ENCODE data around the gene HNRNPUL1. TPM values are rescaled to one million over a fixed set of nuclear protein-coding genes. Genes with fewer than 3 reads are reported as not detected.
A peak's percentile ranks its signal among the peaks of the same experiment; 100 is the strongest.

The HNRNPUL1 gene
- total RNA-seq, 1 donor from 2014 or later, result 132 TPM

DNA sequence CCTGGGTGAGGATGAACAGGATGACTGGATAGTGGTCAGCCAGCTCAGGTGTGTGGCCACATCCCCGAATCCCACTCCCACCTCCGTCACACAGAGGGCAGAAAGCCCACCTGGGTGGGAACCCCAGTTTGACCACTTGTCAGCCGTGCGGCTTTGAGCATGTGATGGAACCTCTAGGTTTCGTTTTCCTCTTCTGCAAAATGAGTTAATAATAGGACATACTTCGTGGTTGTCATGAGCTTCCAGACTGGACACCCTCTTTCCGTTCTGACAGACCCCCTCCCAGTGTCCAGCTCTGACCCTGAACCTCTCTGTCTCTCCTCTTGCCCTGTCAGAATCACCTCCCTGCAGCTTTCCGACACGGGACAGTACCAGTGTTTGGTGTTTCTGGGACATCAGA lies 43.4 kb upstream of the HNRNPUL1 start:
- no peak for DNase-seq (ENCODE audit: low read depth)
- H3K27me3 ChIP-seq (ENCODE audit: control insufficient read depth, insufficient read depth, low read length), result no peaks in the 10 kb centered on the region
- TF ChIP-seq, protein P1, sequence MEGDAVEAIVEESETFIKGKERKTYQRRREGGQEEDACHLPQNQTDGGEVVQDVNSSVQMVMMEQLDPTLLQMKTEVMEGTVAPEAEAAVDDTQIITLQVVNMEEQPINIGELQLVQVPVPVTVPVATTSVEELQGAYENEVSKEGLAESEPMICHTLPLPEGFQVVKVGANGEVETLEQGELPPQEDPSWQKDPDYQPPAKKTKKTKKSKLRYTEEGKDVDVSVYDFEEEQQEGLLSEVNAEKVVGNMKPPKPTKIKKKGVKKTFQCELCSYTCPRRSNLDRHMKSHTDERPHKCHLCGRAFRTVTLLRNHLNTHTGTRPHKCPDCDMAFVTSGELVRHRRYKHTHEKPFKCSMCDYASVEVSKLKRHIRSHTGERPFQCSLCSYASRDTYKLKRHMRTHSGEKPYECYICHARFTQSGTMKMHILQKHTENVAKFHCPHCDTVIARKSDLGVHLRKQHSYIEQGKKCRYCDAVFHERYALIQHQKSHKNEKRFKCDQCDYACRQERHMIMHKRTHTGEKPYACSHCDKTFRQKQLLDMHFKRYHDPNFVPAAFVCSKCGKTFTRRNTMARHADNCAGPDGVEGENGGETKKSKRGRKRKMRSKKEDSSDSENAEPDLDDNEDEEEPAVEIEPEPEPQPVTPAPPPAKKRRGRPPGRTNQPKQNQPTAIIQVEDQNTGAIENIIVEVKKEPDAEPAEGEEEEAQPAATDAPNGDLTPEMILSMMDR (IDR thresholded peaks at IDR 0.05; ENCODE audit: insufficient read depth, low read length, poor library complexity, severe bottlenecking), result no peak
- H3K36me3 ChIP-seq (ENCODE audit: control insufficient read depth, insufficient read depth, low read length), result peaks cover 3% of the 10 kb centered on the region
- H3K4me3 ChIP-seq (ENCODE audit: low read depth, low read length), result peak overlapping the region; percentile 80

DNA sequence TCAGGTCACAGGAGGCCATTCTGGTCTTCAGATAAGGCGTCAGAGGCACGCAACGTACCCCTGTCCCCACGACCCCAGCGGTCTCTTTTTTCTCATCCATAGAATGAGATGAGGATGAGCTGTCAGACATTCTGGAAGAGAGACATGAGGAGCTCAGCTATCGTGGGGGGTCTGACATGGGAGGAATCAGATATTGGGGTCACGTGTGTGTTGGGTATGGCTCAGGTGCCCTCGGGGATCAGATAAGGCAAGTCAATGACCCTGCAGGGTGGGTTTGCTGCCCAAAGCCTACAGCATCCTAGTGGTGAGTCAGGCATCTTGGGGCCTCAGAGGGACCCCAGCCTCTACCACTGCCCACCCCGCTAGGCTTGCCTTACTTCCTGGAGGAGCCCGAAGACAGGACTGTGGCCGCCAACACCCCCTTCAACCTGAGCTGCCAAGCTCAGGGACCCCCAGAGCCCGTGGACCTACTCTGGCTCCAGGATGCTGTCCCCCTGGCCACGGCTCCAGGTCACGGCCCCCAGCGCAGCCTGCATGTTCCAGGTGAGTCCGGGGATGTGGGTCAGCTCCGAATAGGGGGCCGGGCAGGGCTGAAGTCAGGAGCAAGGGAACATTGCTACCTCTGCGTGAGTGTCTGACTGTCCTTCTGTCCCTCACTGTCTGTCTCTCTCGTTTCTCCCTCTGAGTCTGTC lies 42.5 kb upstream of the HNRNPUL1 start:
- Histone ChIP-seq H3K36me3 (ENCODE audit: control insufficient read depth, insufficient read depth, low read length) (peaks cover 3% of the 10 kb centered on the region), H3K27me3 (ENCODE audit: control insufficient read depth, insufficient read depth, low read length) (no peaks in the 10 kb centered on the region), H3K4me3 (ENCODE audit: low read depth, low read length) (no peak overlapping the region)
- DNase-seq (ENCODE audit: low read depth), result no peak
- TF ChIP-seq, protein P1 (IDR thresholded peaks at IDR 0.05; ENCODE audit: insufficient read depth, low read length, poor library complexity, severe bottlenecking), result no peak

DNA sequence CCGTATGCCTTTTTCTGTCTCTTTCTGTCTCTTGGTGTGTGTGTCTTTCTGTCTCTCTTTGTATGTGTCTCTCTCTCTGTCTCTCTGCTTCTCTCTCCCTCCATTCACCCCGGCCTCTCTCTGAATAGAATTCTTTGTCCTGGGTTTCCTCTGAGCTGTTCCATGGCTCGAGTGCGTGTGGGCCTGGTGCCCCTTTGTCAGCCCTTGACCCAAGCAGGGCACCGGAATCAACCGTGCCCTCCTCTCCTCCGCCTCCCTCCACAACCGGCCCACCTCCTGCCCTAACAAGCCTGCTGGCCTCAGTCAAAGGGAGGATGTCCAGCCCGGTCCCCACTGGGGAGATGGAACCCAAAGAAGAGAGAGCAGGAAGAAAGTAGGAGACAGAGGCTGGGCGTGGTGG lies 41.9 kb upstream of the HNRNPUL1 start:
- Histone ChIP-seq H3K36me3 (ENCODE audit: control insufficient read depth, insufficient read depth, low read length) (peaks cover 3% of the 10 kb centered on the region), H3K4me3 (ENCODE audit: low read depth, low read length) (no peak overlapping the region), H3K27me3 (ENCODE audit: control insufficient read depth, insufficient read depth, low read length) (no peaks in the 10 kb centered on the region)
- TF ChIP-seq, protein P1 (IDR thresholded peaks at IDR 0.05; ENCODE audit: insufficient read depth, low read length, poor library complexity, severe bottlenecking), result no peak
- no peak for DNase-seq (ENCODE audit: low read depth)

GRCh38 chr19:41223431-41224234 lies 40.5 kb upstream of the HNRNPUL1 start:
- H3K36me3 ChIP-seq (ENCODE audit: control insufficient read depth, insufficient read depth, low read length), result peaks cover 3% of the 10 kb centered on the region

DNA sequence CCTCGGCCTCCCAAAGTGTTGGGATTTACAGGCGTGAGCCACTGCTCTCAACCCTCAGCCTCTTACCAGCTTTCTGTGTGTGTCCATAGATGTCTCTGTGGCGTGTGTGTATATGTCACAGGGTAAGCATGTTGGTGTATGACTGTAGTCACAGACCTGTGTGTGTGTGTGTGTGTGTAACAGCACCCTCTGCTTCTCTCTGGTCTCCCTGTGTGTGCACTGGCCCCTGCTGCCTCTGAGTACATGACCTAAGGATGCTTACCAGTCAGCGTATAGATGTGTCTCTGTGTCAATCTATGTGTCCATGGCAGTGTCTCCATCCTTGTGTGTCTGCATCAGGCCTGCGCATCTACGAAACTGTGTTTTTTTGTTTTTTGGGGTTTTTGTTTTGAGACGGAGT lies 39.5 kb upstream of the HNRNPUL1 start:
- no peak overlapping the region for H3K4me3 ChIP-seq (ENCODE audit: low read depth, low read length)
- no peaks in the 10 kb centered on the region for H3K27me3 ChIP-seq (ENCODE audit: control insufficient read depth, insufficient read depth, low read length)

More at GRCh38 chr19:41223431-41224234, 40.5 kb upstream of the HNRNPUL1 start:
- DNase-seq (ENCODE audit: low read depth), result peak; percentile 88
- TF ChIP-seq, protein P1 (IDR thresholded peaks at IDR 0.05; ENCODE audit: insufficient read depth, low read length, poor library complexity, severe bottlenecking), result no peak
- H3K27me3 ChIP-seq (ENCODE audit: control insufficient read depth, insufficient read depth, low read length), result no peaks in the 10 kb centered on the region
- H3K4me3 ChIP-seq (ENCODE audit: low read depth, low read length), result no peak overlapping the region

More for the DNA sequence above, 39.5 kb upstream of the HNRNPUL1 start:
- DNase-seq (ENCODE audit: low read depth), result no peak
- H3K36me3 ChIP-seq (ENCODE audit: control insufficient read depth, insufficient read depth, low read length), result peaks cover 3% of the 10 kb centered on the region
- TF ChIP-seq, protein P1 (IDR thresholded peaks at IDR 0.05; ENCODE audit: insufficient read depth, low read length, poor library complexity, severe bottlenecking), result no peak

Data from kidney epithelial cell (primary cell).